Measurements from ENCODE around the gene SMARCAD1. TPM values are rescaled to one million over a fixed set of nuclear protein-coding genes. Genes with fewer than 3 reads are reported as not detected.

SMARCAD1 gene
- total RNA-seq, 1 experiment from 2014 or later, result 76.7 TPM

DNA sequence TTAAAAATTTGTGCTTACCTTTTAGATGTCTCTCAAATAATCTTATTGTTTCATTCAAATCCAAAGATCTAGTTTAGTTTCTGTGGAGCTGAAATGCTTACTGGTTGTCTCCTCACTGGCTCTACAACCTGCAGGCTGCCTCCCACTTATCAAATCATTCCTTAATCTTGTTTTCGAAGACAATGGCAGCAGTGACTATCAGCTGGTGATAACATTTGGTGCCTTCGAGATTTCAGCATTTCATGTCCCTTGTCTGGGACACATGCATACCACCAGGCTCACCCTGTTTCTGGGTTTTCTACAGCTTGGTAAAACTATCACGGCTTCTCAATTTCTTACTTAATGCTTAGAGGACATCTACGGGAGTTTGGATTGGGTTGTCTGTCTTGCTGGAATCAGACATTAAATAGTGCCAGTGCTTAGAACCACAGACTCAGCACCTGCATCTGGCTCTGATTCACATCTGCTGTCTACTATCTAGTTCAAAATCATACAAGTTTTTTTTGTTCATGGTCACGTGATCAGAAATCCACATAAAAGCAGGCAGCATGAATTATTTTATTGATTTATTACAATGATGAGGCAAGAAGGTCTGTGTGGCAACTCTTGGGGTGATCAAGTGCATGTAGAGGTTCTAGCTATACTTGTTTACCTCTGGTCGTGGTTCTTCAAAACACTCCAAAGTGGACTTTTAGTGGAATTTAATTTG, 32.0 kb upstream of the SMARCAD1 start:
- H3K4me2 ChIP-seq (ENCODE audit: low read depth, low read length, poor library complexity, severe bottlenecking), result no peak overlapping the region
- no peaks in the 10 kb centered on the region for H3K79me2 ChIP-seq (ENCODE audit: low read length)

DNA sequence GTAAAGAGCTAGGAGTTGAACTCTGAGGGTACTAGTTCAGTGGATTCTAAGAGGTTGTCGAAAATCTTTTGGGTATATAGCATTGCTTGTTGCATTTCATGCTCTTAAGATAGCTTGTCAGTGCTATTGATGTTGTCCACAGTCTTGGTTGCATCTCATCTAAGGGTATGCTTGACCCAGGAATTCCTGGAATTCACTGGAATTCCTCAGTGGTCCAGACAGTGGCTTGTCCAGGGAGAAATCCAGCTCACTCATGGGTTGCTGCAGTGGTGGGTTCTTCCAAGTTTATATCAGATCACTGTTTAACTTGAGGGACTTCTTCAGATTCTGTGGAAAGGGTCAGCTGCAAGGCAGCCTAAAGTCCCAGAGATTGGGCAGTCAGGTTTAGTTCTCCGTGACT, 29.8 kb upstream of the SMARCAD1 start:
- H3K79me2 ChIP-seq (ENCODE audit: low read length), result no peaks in the 10 kb centered on the region
- H3K4me2 ChIP-seq (ENCODE audit: low read depth, low read length, poor library complexity, severe bottlenecking), result no peak overlapping the region
- no peaks in the 10 kb centered on the region for H3K36me3 ChIP-seq (ENCODE audit: insufficient read depth, low read length)
- no peak overlapping the region for H2AFZ ChIP-seq (ENCODE audit: low read length)
- no peak overlapping the region for H3K4me3 ChIP-seq (ENCODE audit: low read length)
- no peaks in the 10 kb centered on the region for H4K20me1 ChIP-seq (ENCODE audit: insufficient read depth, low read depth, low read length)
- no peak for DNase-seq
- H3K9me2 ChIP-seq (replicated peaks; ENCODE audit: insufficient read depth, low read length), result no peaks in the 10 kb centered on the region
- H3K4me1 ChIP-seq (ENCODE audit: low read length), result no peaks in the 10 kb centered on the region
- no peaks in the 10 kb centered on the region for H3K9me3 ChIP-seq (ENCODE audit: low read length)
- H3K27me3 ChIP-seq (ENCODE audit: low read length), result no peaks in the 10 kb centered on the region
- H3K27ac ChIP-seq (ENCODE audit: low read length), result no peak overlapping the region
- no peak overlapping the region for H3K9ac ChIP-seq (ENCODE audit: low read length)

More for the DNA sequence above, 32.0 kb upstream of the SMARCAD1 start:
- H3K9ac ChIP-seq (ENCODE audit: low read length), result no peak overlapping the region
- H3K4me1 ChIP-seq (ENCODE audit: low read length), result no peaks in the 10 kb centered on the region
- 0 out of 2 replicates have a peak, but pooled peaks cover 4% of the 10 kb centered on the region for H3K9me3 ChIP-seq (ENCODE audit: low read length)
- no peaks in the 10 kb centered on the region for H3K9me2 ChIP-seq (replicated peaks; ENCODE audit: insufficient read depth, low read length)
- H2AFZ ChIP-seq (ENCODE audit: low read length), result no peak overlapping the region
- peak; percentile 20 for DNase-seq
- no peaks in the 10 kb centered on the region for H3K36me3 ChIP-seq (ENCODE audit: insufficient read depth, low read length)
- H3K27me3 ChIP-seq (ENCODE audit: low read length), result no peaks in the 10 kb centered on the region
- H4K20me1 ChIP-seq (ENCODE audit: insufficient read depth, low read depth, low read length), result no peaks in the 10 kb centered on the region
- H3K4me3 ChIP-seq (ENCODE audit: low read length), result no peak overlapping the region
- no peak overlapping the region for H3K27ac ChIP-seq (ENCODE audit: low read length)

DNA sequence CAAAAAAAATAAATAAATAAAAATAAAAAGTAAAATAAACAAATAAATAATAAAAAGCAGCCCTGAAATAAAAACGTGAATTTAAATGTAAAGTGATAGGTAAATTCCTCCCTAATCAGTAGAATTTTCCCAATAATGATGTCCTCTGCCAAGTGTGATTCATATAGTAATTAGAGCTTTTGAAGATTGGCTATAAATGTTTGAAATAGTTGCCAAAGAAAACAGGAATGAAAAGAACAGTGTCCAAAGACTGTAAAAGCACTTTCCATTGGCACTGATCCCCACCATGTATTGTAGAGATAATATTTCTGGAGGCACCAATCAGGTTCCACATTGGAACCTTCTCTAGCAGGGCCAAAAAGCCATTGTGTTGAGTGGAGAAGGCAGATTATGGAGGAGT, 25.9 kb upstream of the SMARCAD1 start:
- no peak for DNase-seq
- no peaks in the 10 kb centered on the region for H3K4me1 ChIP-seq (ENCODE audit: low read length)
- no peaks in the 10 kb centered on the region for H3K79me2 ChIP-seq (ENCODE audit: low read length)
- no peaks in the 10 kb centered on the region for H3K36me3 ChIP-seq (ENCODE audit: insufficient read depth, low read length)
- no peak overlapping the region for H3K4me2 ChIP-seq (ENCODE audit: low read depth, low read length, poor library complexity, severe bottlenecking)
- H3K9me3 ChIP-seq (ENCODE audit: low read length), result no peaks in the 10 kb centered on the region
- H3K27ac ChIP-seq (ENCODE audit: low read length), result no peak overlapping the region
- no peaks in the 10 kb centered on the region for H4K20me1 ChIP-seq (ENCODE audit: insufficient read depth, low read depth, low read length)
- H3K9me2 ChIP-seq (replicated peaks; ENCODE audit: insufficient read depth, low read length), result no peaks in the 10 kb centered on the region
- no peak overlapping the region for H3K4me3 ChIP-seq (ENCODE audit: low read length)
- H3K9ac ChIP-seq (ENCODE audit: low read length), result no peak overlapping the region
- no peak overlapping the region for H2AFZ ChIP-seq (ENCODE audit: low read length)
- H3K27me3 ChIP-seq (ENCODE audit: low read length), result no peaks in the 10 kb centered on the region

DNA sequence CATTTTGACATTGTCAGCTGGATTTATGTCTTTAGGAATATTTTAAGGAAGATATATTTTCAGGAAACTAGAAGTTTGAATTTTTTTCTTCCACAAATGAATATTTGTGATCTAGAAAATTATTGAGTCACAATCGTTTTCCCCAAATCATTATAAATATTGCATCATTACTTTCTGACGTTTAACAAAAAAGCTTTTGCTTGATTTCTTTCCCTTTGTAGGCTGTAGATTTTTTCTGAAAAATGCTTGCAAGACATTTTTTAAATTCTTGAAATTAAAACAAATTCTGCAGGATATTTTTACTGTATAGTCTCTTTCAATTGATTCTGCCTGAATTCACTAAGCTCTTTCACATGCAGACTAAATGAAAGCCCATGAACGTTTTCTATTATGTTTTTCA, 4.9 kb upstream of the SMARCAD1 start:
- Histone ChIP-seq H3K9ac (ENCODE audit: low read length) (no peak overlapping the region), H4K20me1 (ENCODE audit: insufficient read depth, low read depth, low read length) (no peaks in the 10 kb centered on the region), H3K36me3 (ENCODE audit: insufficient read depth, low read length) (no peaks in the 10 kb centered on the region), H2AFZ (ENCODE audit: low read length) (no peak overlapping the region), H3K27ac (ENCODE audit: low read length) (no peak overlapping the region), H3K4me1 (ENCODE audit: low read length) (peaks cover 3% of the 10 kb centered on the region; the same call in 1 of the 2 replicates), H3K4me3 (ENCODE audit: low read length) (no peak overlapping the region), H3K9me2 (replicated peaks; ENCODE audit: insufficient read depth, low read length) (no peaks in the 10 kb centered on the region), H3K9me3 (ENCODE audit: low read length) (no peaks in the 10 kb centered on the region), H3K27me3 (ENCODE audit: low read length) (no peaks in the 10 kb centered on the region), H3K79me2 (ENCODE audit: low read length) (peaks cover under 1% of the 10 kb centered on the region; the same call in 1 of the 2 replicates), H3K4me2 (ENCODE audit: low read depth, low read length, poor library complexity, severe bottlenecking) (no peak overlapping the region)
- DNase-seq, result no peak

DNA sequence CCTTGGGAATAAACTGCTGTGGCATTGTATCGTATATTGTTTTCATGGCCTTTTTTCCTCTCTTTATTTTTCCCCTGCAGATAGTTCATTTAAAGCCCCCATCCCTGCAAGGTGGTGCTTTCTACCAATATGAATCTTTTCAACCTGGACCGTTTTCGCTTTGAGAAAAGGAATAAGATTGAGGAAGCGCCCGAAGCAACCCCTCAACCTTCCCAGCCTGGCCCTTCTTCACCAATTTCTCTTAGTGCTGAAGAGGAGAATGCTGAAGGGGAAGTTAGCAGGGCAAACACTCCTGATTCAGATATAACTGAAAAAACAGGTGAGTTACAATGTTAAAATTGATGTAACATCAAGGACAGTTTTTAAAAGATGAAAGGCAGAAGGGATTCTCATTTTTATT, 601 bp downstream of the SMARCAD1 start:
- Histone ChIP-seq H3K27ac (ENCODE audit: low read length) (peak overlapping the region; percentile 65), H3K36me3 (ENCODE audit: insufficient read depth, low read length) (peaks cover 32% of the 10 kb centered on the region), H3K4me1 (ENCODE audit: low read length) (peaks cover 29% of the 10 kb centered on the region), H3K27me3 (ENCODE audit: low read length) (no peaks in the 10 kb centered on the region), H3K9ac (ENCODE audit: low read length) (peak overlapping the region; percentile 85), H3K4me2 (ENCODE audit: low read depth, low read length, poor library complexity, severe bottlenecking) (peak overlapping the region; percentile 77), H3K4me3 (ENCODE audit: low read length) (peak overlapping the region; percentile 80), H2AFZ (ENCODE audit: low read length) (no peak overlapping the region; the same call in 1 of the 2 replicates), H3K79me2 (ENCODE audit: low read length) (peaks cover 46% of the 10 kb centered on the region), H3K9me3 (ENCODE audit: low read length) (no peaks in the 10 kb centered on the region), H4K20me1 (ENCODE audit: insufficient read depth, low read depth, low read length) (no peaks in the 10 kb centered on the region), H3K9me2 (replicated peaks; ENCODE audit: insufficient read depth, low read length) (no peaks in the 10 kb centered on the region)
- DNase-seq, result peak; percentile 53

DNA sequence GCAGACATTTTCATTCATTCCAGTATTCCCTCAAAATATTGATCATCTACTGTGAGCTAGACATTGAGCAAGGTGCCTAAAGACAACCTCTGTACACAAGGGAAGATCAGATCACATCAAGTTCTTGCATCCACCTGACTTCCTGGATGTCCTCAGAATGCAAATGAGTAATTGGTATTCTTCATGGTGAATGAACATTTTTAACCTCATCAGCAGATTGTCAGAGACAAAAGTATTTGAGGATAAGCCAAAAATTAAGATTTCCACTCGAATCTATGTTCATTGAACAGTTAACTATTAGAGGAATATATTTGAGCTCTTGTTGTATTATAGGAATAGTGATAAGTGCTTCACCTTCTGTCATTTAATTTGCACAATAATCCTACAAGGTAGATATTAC, 1.3 kb downstream of the SMARCAD1 start:
- Histone ChIP-seq H3K9me3 (ENCODE audit: low read length) (no peaks in the 10 kb centered on the region), H3K4me3 (ENCODE audit: low read length) (peak overlapping the region; percentile 80), H3K4me2 (ENCODE audit: low read depth, low read length, poor library complexity, severe bottlenecking) (peak overlapping the region; percentile 77), H3K79me2 (ENCODE audit: low read length) (peaks cover 52% of the 10 kb centered on the region), H3K27me3 (ENCODE audit: low read length) (no peaks in the 10 kb centered on the region), H4K20me1 (ENCODE audit: insufficient read depth, low read depth, low read length) (no peaks in the 10 kb centered on the region), H3K36me3 (ENCODE audit: insufficient read depth, low read length) (peaks cover 39% of the 10 kb centered on the region), H3K4me1 (ENCODE audit: low read length) (peaks cover 29% of the 10 kb centered on the region), H3K9me2 (replicated peaks; ENCODE audit: insufficient read depth, low read length) (no peaks in the 10 kb centered on the region), H2AFZ (ENCODE audit: low read length) (no peak overlapping the region), H3K9ac (ENCODE audit: low read length) (peak overlapping the region; percentile 85), H3K27ac (ENCODE audit: low read length) (peak overlapping the region; percentile 65; the same call in 1 of the 2 replicates)
- no peak for DNase-seq

DNA sequence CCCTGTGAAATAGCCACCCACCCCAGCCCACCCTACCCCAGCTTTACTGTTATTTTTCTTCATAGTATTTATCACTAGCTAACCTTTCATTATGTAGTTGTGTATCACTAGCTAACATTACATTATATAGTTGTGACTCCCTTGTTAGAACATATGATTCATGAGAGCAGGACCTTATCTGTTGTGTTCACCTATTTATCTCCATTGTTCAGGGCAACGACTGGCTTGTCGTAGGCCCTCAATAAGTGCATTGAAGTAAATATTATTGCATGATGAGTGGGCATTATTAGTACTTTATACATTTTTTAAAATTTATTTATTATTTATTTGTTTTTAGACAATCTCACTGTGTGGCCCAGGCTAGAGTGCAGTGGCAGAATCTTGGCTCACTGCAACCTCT, 4.2 kb downstream of the SMARCAD1 start:
- DNase-seq, result no peak
- Histone ChIP-seq H3K4me3 (ENCODE audit: low read length) (no peak overlapping the region), H3K9ac (ENCODE audit: low read length) (no peak overlapping the region), H3K27ac (ENCODE audit: low read length) (no peak overlapping the region), H3K4me1 (ENCODE audit: low read length) (peaks cover 27% of the 10 kb centered on the region), H2AFZ (ENCODE audit: low read length) (no peak overlapping the region), H3K27me3 (ENCODE audit: low read length) (no peaks in the 10 kb centered on the region), H3K36me3 (ENCODE audit: insufficient read depth, low read length) (peaks cover 65% of the 10 kb centered on the region), H3K9me3 (ENCODE audit: low read length) (no peaks in the 10 kb centered on the region), H3K4me2 (ENCODE audit: low read depth, low read length, poor library complexity, severe bottlenecking) (no peak overlapping the region), H3K9me2 (replicated peaks; ENCODE audit: insufficient read depth, low read length) (no peaks in the 10 kb centered on the region), H4K20me1 (ENCODE audit: insufficient read depth, low read depth, low read length) (no peaks in the 10 kb centered on the region), H3K79me2 (ENCODE audit: low read length) (peaks cover 82% of the 10 kb centered on the region)

DNA sequence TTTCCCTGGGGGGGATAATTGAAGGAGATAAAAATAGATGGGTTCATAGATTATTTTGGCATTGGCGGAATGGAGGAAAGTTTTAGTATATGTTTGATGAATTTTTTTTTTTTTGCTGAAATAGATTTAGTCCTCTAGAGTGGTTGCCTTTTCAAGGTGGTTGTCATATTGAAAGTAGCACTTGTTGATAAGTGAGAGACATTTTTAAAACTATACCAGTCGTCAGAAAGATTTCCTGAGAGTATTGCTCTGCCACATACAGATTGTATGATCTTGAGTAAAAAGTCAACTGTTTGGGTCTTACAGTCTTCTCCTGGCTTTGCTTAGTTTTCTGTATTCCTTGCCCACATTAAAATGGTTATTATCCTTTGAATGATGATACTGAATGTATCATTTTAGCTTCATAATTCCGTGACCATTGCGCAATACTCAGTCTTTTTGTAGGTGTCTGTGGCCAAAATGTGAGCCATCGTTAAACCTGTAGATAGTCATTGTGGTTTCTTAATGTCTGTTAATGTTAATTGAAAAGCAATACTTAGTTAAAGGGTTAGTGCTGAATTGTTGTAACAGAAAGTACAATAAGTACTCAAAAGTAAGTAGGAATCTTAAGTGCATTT, 7.1 kb downstream of the SMARCAD1 start:
- peaks cover 89% of the 10 kb centered on the region for H3K79me2 ChIP-seq (ENCODE audit: low read length)

More for the DNA sequence above, 7.1 kb downstream of the SMARCAD1 start:
- no peak overlapping the region for H2AFZ ChIP-seq (ENCODE audit: low read length)
- no peaks in the 10 kb centered on the region for H3K27me3 ChIP-seq (ENCODE audit: low read length)
- H3K9me3 ChIP-seq (ENCODE audit: low read length), result no peaks in the 10 kb centered on the region
- no peak overlapping the region for H3K4me3 ChIP-seq (ENCODE audit: low read length)
- H3K27ac ChIP-seq (ENCODE audit: low read length), result no peak overlapping the region
- H3K9me2 ChIP-seq (replicated peaks; ENCODE audit: insufficient read depth, low read length), result no peaks in the 10 kb centered on the region
- H3K4me2 ChIP-seq (ENCODE audit: low read depth, low read length, poor library complexity, severe bottlenecking), result no peak overlapping the region
- no peaks in the 10 kb centered on the region for H4K20me1 ChIP-seq (ENCODE audit: insufficient read depth, low read depth, low read length)
- H3K4me1 ChIP-seq (ENCODE audit: low read length), result peaks cover 11% of the 10 kb centered on the region
- H3K36me3 ChIP-seq (ENCODE audit: insufficient read depth, low read length), result peaks cover 73% of the 10 kb centered on the region
- no peak for DNase-seq
- H3K9ac ChIP-seq (ENCODE audit: low read length), result no peak overlapping the region

Data from Karpas-422 (cell line).